ENCODE results near the gene RNF150. TPM values are rescaled to one million over a fixed set of nuclear protein-coding genes. Genes with fewer than 3 reads are reported as not detected.

RNF150 gene
- polyA plus RNA-seq, 3 donors = 0.21 TPM; not detected in 2

GRCh38 chr4:141155586-141155985, 22.3 kb upstream of the RNF150 start:
- no peaks in the 10 kb centered on the region for H3K9me3 Mint-ChIP-seq
- Histone ChIP-seq H3K4me1 (ENCODE audit: control insufficient read depth in 1 of 2, insufficient read depth in 2 of 2, low read length in 2 of 2) (no peaks in the 10 kb centered on the region), H3K9ac (ENCODE audit: insufficient read depth, low read length, poor library complexity, severe bottlenecking) (no peak overlapping the region), H3K79me2 (ENCODE audit: insufficient read depth, low read length) (no peaks in the 10 kb centered on the region), H3K27ac (ENCODE audit: low read depth in 1 of 2, low read length in 2 of 2) (no peak overlapping the region), H2AFZ (ENCODE audit: insufficient read depth, low read depth, low read length, poor library complexity, severe bottlenecking) (no peak overlapping the region), H3K4me3 (replicated peaks in 1 of 3; ENCODE audit: low read depth in 2 of 3, low read length in 3 of 3) (no peak overlapping the region), H4K20me1 (ENCODE audit: insufficient read depth, low read length) (no peaks in the 10 kb centered on the region), H3K9me3 (replicated peaks in 1 of 2; ENCODE audit: control insufficient read depth in 1 of 2, insufficient read depth in 1 of 2, low read length in 2 of 2) (no peaks in the 10 kb centered on the region), H3K4me2 (replicated peaks; ENCODE audit: extremely low read depth, low read length, poor library complexity, severe bottlenecking) (no peak overlapping the region), H3K36me3 (replicated peaks in 1 of 2; ENCODE audit: control insufficient read depth in 1 of 2, insufficient read depth in 2 of 2, low read length in 2 of 2) (no peaks in the 10 kb centered on the region), H3K27me3 (ENCODE audit: control insufficient read depth in 2 of 2, insufficient read depth in 2 of 2, low read length in 2 of 2) (peaks cover 0 to 2% of the 10 kb centered on the region in 2 donors)
- H3K36me3 Mint-ChIP-seq = no peaks in the 10 kb centered on the region
- peaks cover 2 to 4% (median 4%) of the 10 kb centered on the region in 3 donors for H3K27me3 Mint-ChIP-seq (ENCODE audit: low read depth in 3 of 3)
- H3K4me1 Mint-ChIP-seq = no peaks in the 10 kb centered on the region
- intact Hi-C loops (cut with micrococcal nuclease) = no loop called here
- TF ChIP-seq, protein P1, sequence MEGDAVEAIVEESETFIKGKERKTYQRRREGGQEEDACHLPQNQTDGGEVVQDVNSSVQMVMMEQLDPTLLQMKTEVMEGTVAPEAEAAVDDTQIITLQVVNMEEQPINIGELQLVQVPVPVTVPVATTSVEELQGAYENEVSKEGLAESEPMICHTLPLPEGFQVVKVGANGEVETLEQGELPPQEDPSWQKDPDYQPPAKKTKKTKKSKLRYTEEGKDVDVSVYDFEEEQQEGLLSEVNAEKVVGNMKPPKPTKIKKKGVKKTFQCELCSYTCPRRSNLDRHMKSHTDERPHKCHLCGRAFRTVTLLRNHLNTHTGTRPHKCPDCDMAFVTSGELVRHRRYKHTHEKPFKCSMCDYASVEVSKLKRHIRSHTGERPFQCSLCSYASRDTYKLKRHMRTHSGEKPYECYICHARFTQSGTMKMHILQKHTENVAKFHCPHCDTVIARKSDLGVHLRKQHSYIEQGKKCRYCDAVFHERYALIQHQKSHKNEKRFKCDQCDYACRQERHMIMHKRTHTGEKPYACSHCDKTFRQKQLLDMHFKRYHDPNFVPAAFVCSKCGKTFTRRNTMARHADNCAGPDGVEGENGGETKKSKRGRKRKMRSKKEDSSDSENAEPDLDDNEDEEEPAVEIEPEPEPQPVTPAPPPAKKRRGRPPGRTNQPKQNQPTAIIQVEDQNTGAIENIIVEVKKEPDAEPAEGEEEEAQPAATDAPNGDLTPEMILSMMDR (IDR thresholded peaks at IDR 0.05) = no peak
- 93% methylated on average over 3 of the region's 4 CpGs for WGBS (ENCODE audit: insufficient coverage)
- no peak overlapping the region for H3K4me3 Mint-ChIP-seq
- no peak for DNase-seq
- H3K27ac Mint-ChIP-seq = no peak overlapping the region

GRCh38 chr4:141154725-141155124, 21.5 kb upstream of the RNF150 start:
- DNase-seq = no peak
- Histone ChIP-seq H3K27me3 (ENCODE audit: control insufficient read depth in 2 of 2, insufficient read depth in 2 of 2, low read length in 2 of 2) (peaks cover 0 to 2% of the 10 kb centered on the region in 2 donors), H2AFZ (ENCODE audit: insufficient read depth, low read depth, low read length, poor library complexity, severe bottlenecking) (no peak overlapping the region), H3K27ac (ENCODE audit: low read depth in 1 of 2, low read length in 2 of 2) (no peak overlapping the region), H3K4me2 (replicated peaks; ENCODE audit: extremely low read depth, low read length, poor library complexity, severe bottlenecking) (no peak overlapping the region), H3K4me1 (ENCODE audit: control insufficient read depth in 1 of 2, insufficient read depth in 2 of 2, low read length in 2 of 2) (no peaks in the 10 kb centered on the region), H3K9me3 (replicated peaks in 1 of 2; ENCODE audit: control insufficient read depth in 1 of 2, insufficient read depth in 1 of 2, low read length in 2 of 2) (no peaks in the 10 kb centered on the region), H4K20me1 (ENCODE audit: insufficient read depth, low read length) (no peaks in the 10 kb centered on the region), H3K9ac (ENCODE audit: insufficient read depth, low read length, poor library complexity, severe bottlenecking) (no peak overlapping the region), H3K36me3 (replicated peaks in 1 of 2; ENCODE audit: control insufficient read depth in 1 of 2, insufficient read depth in 2 of 2, low read length in 2 of 2) (no peaks in the 10 kb centered on the region), H3K79me2 (ENCODE audit: insufficient read depth, low read length) (no peaks in the 10 kb centered on the region), H3K4me3 (replicated peaks in 1 of 3; ENCODE audit: low read depth in 2 of 3, low read length in 3 of 3) (no peak overlapping the region)
- no peaks in the 10 kb centered on the region for H3K4me1 Mint-ChIP-seq
- H3K27ac Mint-ChIP-seq = peak overlapping the region in 1 of 7 donors; percentile 70
- H3K9me3 Mint-ChIP-seq = no peaks in the 10 kb centered on the region
- peaks cover 2 to 5% (median 4%) of the 10 kb centered on the region in 3 donors for H3K27me3 Mint-ChIP-seq (ENCODE audit: low read depth in 3 of 3)
- no CpG with 5 or more reads among the region's 3 CpGs for WGBS (ENCODE audit: insufficient coverage)
- TF ChIP-seq, protein P1 (IDR thresholded peaks at IDR 0.05) = no peak
- intact Hi-C loops (cut with micrococcal nuclease) = no loop called here
- no peak overlapping the region for H3K4me3 Mint-ChIP-seq
- no peaks in the 10 kb centered on the region for H3K36me3 Mint-ChIP-seq

Measured in CD14-positive monocyte (primary cell).